ENCODE measurements around the gene MACF1.
A peak's percentile ranks its signal among the peaks of the same experiment; 100 is the strongest.

The MACF1 gene

GRCh38 chr1:39214021-39214713 lies 9.7 kb downstream of the MACF1 start:
- no peak for DNase-seq

GRCh38 chr1:39214714-39214997 lies 10.2 kb downstream of the MACF1 start:
- ChIA-PET POLR2A (interaction anchor here (0.6 to 2.1 kb wide), 3 partner anchors 9 to 521 kb away, joined by 4 to 13 read pairs (median 6); partner anchors contain the start of gene MACF1), CTCF (interaction anchor here (1.1 to 12.5 kb wide), 13 partner anchors 9 to 116 kb away, joined by 3 to 123 read pairs (median 5); partner anchors contain the start of gene MACF1)
- Histone ChIP-seq H3K4me3 (ENCODE audit: control insufficient read depth in 1 of 7, extremely low read depth in 1 of 7, insufficient read depth in 4 of 7, low read depth in 2 of 7, low read length in 6 of 7) (peak overlapping the region in 5 of 7 experiments; percentile 51 to 76 (median 72)), H3K4me1 (ENCODE audit: control extremely low read depth in 1 of 4, control insufficient read depth in 4 of 4, insufficient read depth in 4 of 4, low read length in 3 of 4) (peaks cover 35 to 77% (median 59%) of the 10 kb centered on the region in 4 experiments), H3K36me3 (ENCODE audit: control insufficient read depth in 4 of 4, insufficient read depth in 4 of 4, low read length in 3 of 4) (peaks cover 0 to 6% (median 0%) of the 10 kb centered on the region in 4 experiments), H3K27ac (ENCODE audit: insufficient read depth in 1 of 2, low read depth in 1 of 2, low read length in 2 of 2, poor library complexity in 1 of 2, severe bottlenecking in 2 of 2) (peak overlapping the region; percentile 79 to 93), H3K9me3 (ENCODE audit: control extremely low read depth in 1 of 5, control insufficient read depth in 4 of 5, insufficient read depth in 2 of 5, low read depth in 1 of 5, low read length in 4 of 5) (peaks cover 0 to 3% (median 0%) of the 10 kb centered on the region in 5 experiments), H3K27me3 (replicated peaks in 2 of 5; ENCODE audit: control insufficient read depth in 4 of 5, insufficient read depth in 5 of 5, low read length in 4 of 5) (no peaks in the 10 kb centered on the region)
- WGBS (ENCODE audit: insufficient coverage) = no CpG with 5 or more reads among the region's 1 CpG
- peak in 1 of 3 donors; percentile 25 for DNase-seq

More at GRCh38 chr1:39214021-39214713, 9.7 kb downstream of the MACF1 start:
- ChIA-PET POLR2A (interaction anchor here (0.6 to 2.1 kb wide), 2 partner anchors 9 to 12 kb away, joined by 6 to 13 read pairs; partner anchors contain the start of gene MACF1), CTCF (interaction anchor here (0.6 to 12.5 kb wide), 15 partner anchors 9 to 115 kb away, joined by 3 to 123 read pairs (median 5); partner anchors contain the start of gene MACF1)
- H3K36me3 ChIP-seq (ENCODE audit: control insufficient read depth in 4 of 4, insufficient read depth in 4 of 4, low read length in 3 of 4) = peaks cover 0 to 3% (median 0%) of the 10 kb centered on the region in 4 experiments
- H3K27ac ChIP-seq (ENCODE audit: insufficient read depth in 1 of 2, low read depth in 1 of 2, low read length in 2 of 2, poor library complexity in 1 of 2, severe bottlenecking in 2 of 2) = peak overlapping the region; percentile 43 to 93
- H3K4me1 ChIP-seq (ENCODE audit: control extremely low read depth in 1 of 4, control insufficient read depth in 4 of 4, insufficient read depth in 4 of 4, low read length in 3 of 4) = peaks cover 35 to 74% (median 57%) of the 10 kb centered on the region in 4 experiments
- 52% methylated on average over 5 of the region's 7 CpGs for WGBS (ENCODE audit: insufficient coverage)
- no peaks in the 10 kb centered on the region for H3K27me3 ChIP-seq (replicated peaks in 2 of 5; ENCODE audit: control insufficient read depth in 4 of 5, insufficient read depth in 5 of 5, low read length in 4 of 5)
- peaks cover 0 to 3% (median 0%) of the 10 kb centered on the region in 5 experiments for H3K9me3 ChIP-seq (ENCODE audit: control extremely low read depth in 1 of 5, control insufficient read depth in 4 of 5, insufficient read depth in 2 of 5, low read depth in 1 of 5, low read length in 4 of 5)
- H3K4me3 ChIP-seq (ENCODE audit: control insufficient read depth in 1 of 7, extremely low read depth in 1 of 7, insufficient read depth in 4 of 7, low read depth in 2 of 7, low read length in 6 of 7) = peak overlapping the region in 3 of 7 experiments; percentile 29 to 72 (median 69)

- Histone ChIP-seq H3K27ac (ENCODE audit: insufficient read depth in 1 of 2, low read depth in 1 of 2, low read length in 2 of 2, poor library complexity in 1 of 2, severe bottlenecking in 2 of 2) (peak overlapping the region; percentile 79 to 93), H3K9me3 (ENCODE audit: control extremely low read depth in 1 of 5, control insufficient read depth in 4 of 5, insufficient read depth in 2 of 5, low read depth in 1 of 5, low read length in 4 of 5) (no peaks in the 10 kb centered on the region), H3K36me3 (ENCODE audit: control insufficient read depth in 4 of 4, insufficient read depth in 4 of 4, low read length in 3 of 4) (peaks cover 0 to 6% (median 0%) of the 10 kb centered on the region in 4 experiments), H3K27me3 (replicated peaks in 2 of 5; ENCODE audit: control insufficient read depth in 4 of 5, insufficient read depth in 5 of 5, low read length in 4 of 5) (no peaks in the 10 kb centered on the region), H3K4me3 (ENCODE audit: control insufficient read depth in 1 of 7, extremely low read depth in 1 of 7, insufficient read depth in 4 of 7, low read depth in 2 of 7, low read length in 6 of 7) (peak overlapping the region in 6 of 7 experiments; percentile 52 to 76 (median 70)), H3K4me1 (ENCODE audit: control extremely low read depth in 1 of 4, control insufficient read depth in 4 of 4, insufficient read depth in 4 of 4, low read length in 3 of 4) (peaks cover 35 to 77% (median 59%) of the 10 kb centered on the region in 4 experiments)
- WGBS (ENCODE audit: insufficient coverage) = 0% methylated on average over 3 of the region's 11 CpGs
- DNase-seq = peak; percentile 56 to 92 (median 88)
- ChIA-PET CTCF (interaction anchor here (1.2 to 12.5 kb wide), 13 partner anchors 8 to 116 kb away, joined by 3 to 123 read pairs (median 5); partner anchors contain the start of gene MACF1), POLR2A (interaction anchor here (0.6 to 2.1 kb wide), 6 partner anchors 10 to 520 kb away, joined by 3 to 13 read pairs (median 4); partner anchors contain the start of gene MACF1)
Measured at GRCh38 chr1:39214998-39215873, 10.7 kb downstream of the MACF1 start.

DNA sequence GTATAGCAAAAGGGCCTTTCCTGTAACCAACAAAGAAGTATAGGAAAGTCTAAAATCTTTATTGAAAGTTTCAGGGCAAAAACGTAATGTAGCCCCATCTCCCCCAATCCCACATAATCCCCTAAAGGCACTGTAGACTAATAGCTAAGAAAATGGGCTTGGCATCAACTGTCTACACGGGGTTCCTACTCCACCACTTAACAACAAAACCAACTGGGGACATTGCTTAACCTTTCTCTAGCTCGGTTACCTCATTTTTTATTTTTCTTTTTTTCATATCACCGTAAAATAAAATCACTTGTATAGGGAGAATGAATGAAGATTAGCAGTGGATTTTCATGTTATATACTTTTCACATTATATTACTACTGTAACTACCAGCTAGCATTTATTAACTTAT lies 12.3 kb downstream of the MACF1 start:
- H3K27me3 ChIP-seq (replicated peaks in 2 of 5; ENCODE audit: control insufficient read depth in 4 of 5, insufficient read depth in 5 of 5, low read length in 4 of 5) = no peaks in the 10 kb centered on the region
- H3K4me1 ChIP-seq (ENCODE audit: control extremely low read depth in 1 of 4, control insufficient read depth in 4 of 4, insufficient read depth in 4 of 4, low read length in 3 of 4) = peaks cover 31 to 78% (median 63%) of the 10 kb centered on the region in 4 experiments
- 0% methylated on average over 1 of the region's 4 CpGs for WGBS (ENCODE audit: insufficient coverage)
- peak overlapping the region; percentile 79 to 93 for H3K27ac ChIP-seq (ENCODE audit: insufficient read depth in 1 of 2, low read depth in 1 of 2, low read length in 2 of 2, poor library complexity in 1 of 2, severe bottlenecking in 2 of 2)
- POLR2A ChIA-PET = interaction anchor here (0.5 to 1.3 kb wide), 2 partner anchors 12 to 47 kb away, joined by 3 read pairs; partner anchors contain the start of gene MACF1
- DNase-seq = peak in 1 of 3 donors; percentile 28
- CTCF ChIA-PET = interaction anchor here (1.4 to 12.5 kb wide), 4 partner anchors 9 to 41 kb away, joined by 3 to 123 read pairs (median 52); partner anchors contain the start of gene MACF1
- H3K4me3 ChIP-seq (ENCODE audit: control insufficient read depth in 1 of 7, extremely low read depth in 1 of 7, insufficient read depth in 4 of 7, low read depth in 2 of 7, low read length in 6 of 7) = peak overlapping the region in 6 of 7 experiments; percentile 43 to 76 (median 70)
- peaks cover 0 to 19% (median 3%) of the 10 kb centered on the region in 4 experiments for H3K36me3 ChIP-seq (ENCODE audit: control insufficient read depth in 4 of 4, insufficient read depth in 4 of 4, low read length in 3 of 4)
- no peaks in the 10 kb centered on the region for H3K9me3 ChIP-seq (ENCODE audit: control extremely low read depth in 1 of 5, control insufficient read depth in 4 of 5, insufficient read depth in 2 of 5, low read depth in 1 of 5, low read length in 4 of 5)

GRCh38 chr1:39220891-39221870 lies 16.7 kb downstream of the MACF1 start:
- WGBS (ENCODE audit: insufficient coverage) = 97% methylated on average over 8 of the region's 10 CpGs
- Histone ChIP-seq H3K9me3 (ENCODE audit: control extremely low read depth in 1 of 5, control insufficient read depth in 4 of 5, insufficient read depth in 2 of 5, low read depth in 1 of 5, low read length in 4 of 5) (no peaks in the 10 kb centered on the region), H3K4me1 (ENCODE audit: control extremely low read depth in 1 of 4, control insufficient read depth in 4 of 4, insufficient read depth in 4 of 4, low read length in 3 of 4) (peaks cover 6 to 48% (median 28%) of the 10 kb centered on the region in 4 experiments), H3K36me3 (ENCODE audit: control insufficient read depth in 4 of 4, insufficient read depth in 4 of 4, low read length in 3 of 4) (peaks cover 0 to 40% (median 11%) of the 10 kb centered on the region in 4 experiments), H3K27me3 (replicated peaks in 2 of 5; ENCODE audit: control insufficient read depth in 4 of 5, insufficient read depth in 5 of 5, low read length in 4 of 5) (no peaks in the 10 kb centered on the region), H3K27ac (ENCODE audit: insufficient read depth in 1 of 2, low read depth in 1 of 2, low read length in 2 of 2, poor library complexity in 1 of 2, severe bottlenecking in 2 of 2) (peak overlapping the region in 1 of 2 experiments; percentile 14), H3K4me3 (ENCODE audit: control insufficient read depth in 1 of 7, extremely low read depth in 1 of 7, insufficient read depth in 4 of 7, low read depth in 2 of 7, low read length in 6 of 7) (no peak overlapping the region)
- CTCF ChIA-PET = interaction anchor here (0.8 to 12.5 kb wide), 7 partner anchors 8 to 37 kb away, joined by 3 to 123 read pairs (median 6); partner anchors contain the start of gene MACF1
- POLR2A ChIA-PET = no interaction called here
- no peak for DNase-seq
